ENCODE data around the gene PLCB3. TPM values are rescaled to one million over a fixed set of nuclear protein-coding genes. Genes with fewer than 3 reads are reported as not detected.
A peak's percentile ranks its signal among the peaks of the same experiment; 100 is the strongest.

Gene PLCB3
- total and polyA plus RNA-seq, 2 of the 13 experiments (the other 11 are each of a cell fraction or from before 2014, with no cell fraction given) = 7.5 to 13.8 TPM

DNA sequence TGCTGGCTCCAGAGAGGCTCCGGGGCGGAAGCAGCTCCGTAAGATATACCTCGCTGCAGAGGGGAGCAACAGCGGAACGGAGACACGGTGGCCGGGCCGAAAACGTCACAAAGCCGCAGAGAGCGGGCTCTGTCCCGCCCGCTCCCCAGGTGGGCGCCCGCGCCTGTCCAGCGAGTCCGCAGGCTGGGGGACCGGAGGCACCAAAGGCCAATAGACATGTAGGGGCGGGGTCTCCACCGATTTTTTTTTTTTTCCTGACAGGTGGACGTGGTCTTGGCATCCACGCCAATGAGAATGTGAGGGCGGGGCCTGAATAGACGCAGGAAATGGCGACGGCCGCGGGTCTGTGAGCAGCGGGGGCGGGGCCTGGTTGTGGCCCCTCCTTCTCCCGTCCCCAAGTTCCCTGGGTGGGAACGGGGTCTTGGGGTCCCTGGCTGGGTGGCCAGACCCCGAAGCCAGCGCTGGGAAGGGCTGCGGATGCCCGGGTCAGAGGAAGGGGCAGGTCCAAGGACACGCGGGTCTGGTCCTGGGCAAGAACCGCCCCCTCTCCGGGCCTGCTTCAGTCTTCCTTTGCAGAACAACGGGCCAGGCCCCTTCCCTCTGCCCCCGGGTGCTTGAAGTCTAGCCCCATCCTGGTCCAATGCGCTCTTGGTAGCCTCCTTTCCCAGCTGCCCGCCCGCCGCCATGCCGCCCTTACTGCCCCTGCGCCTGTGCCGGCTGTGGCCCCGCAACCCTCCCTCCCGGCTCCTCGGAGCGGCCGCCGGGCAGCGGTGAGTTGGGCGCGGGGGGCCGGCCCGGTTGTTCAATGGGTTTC lies 21.0 kb upstream of the PLCB3 start, which contains the start of gene DNAJC4 (continued):
- TF ChIP-seq SOX6 (IDR thresholded peaks at IDR 0.05) = no peak
- no peak for TF ChIP-seq SOX6 (CRISPR knock-in tag; IDR thresholded peaks at IDR 0.05)
- TF ChIP-seq MAFG (CRISPR knock-in tag; IDR thresholded peaks at IDR 0.05) = no peak
- TF ChIP-seq SNAPC2 (CRISPR knock-in tag; IDR thresholded peaks at IDR 0.05) = peak; percentile 66; the same call in 1 of the 2 replicates
- TF ChIP-seq, protein P1, sequence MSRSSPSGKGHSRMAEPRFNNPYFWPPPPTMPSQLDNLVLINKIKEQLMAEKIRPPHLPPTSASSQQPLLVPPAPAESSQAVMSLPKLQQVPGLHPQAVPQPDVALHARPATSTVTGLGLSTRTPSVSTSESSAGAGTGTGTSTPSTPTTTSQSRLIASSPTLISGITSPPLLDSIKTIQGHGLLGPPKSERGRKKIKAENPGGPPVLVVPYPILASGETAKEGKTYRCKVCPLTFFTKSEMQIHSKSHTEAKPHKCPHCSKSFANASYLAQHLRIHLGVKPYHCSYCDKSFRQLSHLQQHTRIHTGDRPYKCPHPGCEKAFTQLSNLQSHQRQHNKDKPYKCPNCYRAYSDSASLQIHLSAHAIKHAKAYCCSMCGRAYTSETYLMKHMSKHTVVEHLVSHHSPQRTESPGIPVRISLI (CRISPR knock-in tag; IDR thresholded peaks at IDR 0.05; ENCODE audit: borderline replicate concordance) = peak; percentile 99
- TF ChIP-seq POLR2AphosphoS2 (IDR thresholded peaks at IDR 0.05; ENCODE audit: low read depth, low read length) = no peak
- TF ChIP-seq ZSCAN12 (CRISPR knock-in tag; IDR thresholded peaks at IDR 0.05) = no peak; the same call in 1 of the 2 replicates
- TF ChIP-seq, protein P2, sequence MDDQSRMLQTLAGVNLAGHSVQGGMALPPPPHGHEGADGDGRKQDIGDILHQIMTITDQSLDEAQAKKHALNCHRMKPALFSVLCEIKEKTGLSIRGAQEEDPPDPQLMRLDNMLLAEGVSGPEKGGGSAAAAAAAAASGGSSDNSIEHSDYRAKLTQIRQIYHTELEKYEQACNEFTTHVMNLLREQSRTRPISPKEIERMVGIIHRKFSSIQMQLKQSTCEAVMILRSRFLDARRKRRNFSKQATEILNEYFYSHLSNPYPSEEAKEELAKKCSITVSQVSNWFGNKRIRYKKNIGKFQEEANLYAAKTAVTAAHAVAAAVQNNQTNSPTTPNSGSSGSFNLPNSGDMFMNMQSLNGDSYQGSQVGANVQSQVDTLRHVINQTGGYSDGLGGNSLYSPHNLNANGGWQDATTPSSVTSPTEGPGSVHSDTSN (CRISPR knock-in tag; IDR thresholded peaks at IDR 0.05; ENCODE audit: borderline replicate concordance) = no peak
- TF ChIP-seq, protein P3, sequence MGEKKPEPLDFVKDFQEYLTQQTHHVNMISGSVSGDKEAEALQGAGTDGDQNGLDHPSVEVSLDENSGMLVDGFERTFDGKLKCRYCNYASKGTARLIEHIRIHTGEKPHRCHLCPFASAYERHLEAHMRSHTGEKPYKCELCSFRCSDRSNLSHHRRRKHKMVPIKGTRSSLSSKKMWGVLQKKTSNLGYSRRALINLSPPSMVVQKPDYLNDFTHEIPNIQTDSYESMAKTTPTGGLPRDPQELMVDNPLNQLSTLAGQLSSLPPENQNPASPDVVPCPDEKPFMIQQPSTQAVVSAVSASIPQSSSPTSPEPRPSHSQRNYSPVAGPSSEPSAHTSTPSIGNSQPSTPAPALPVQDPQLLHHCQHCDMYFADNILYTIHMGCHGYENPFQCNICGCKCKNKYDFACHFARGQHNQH (CRISPR knock-in tag; IDR thresholded peaks at IDR 0.05) = peak; percentile 69
- TF ChIP-seq ZFP62 (CRISPR knock-in tag; IDR thresholded peaks at IDR 0.05) = no peak
- peak; percentile 18; the same call in 1 of the 2 replicates for TF ChIP-seq ZNF788 (CRISPR knock-in tag; IDR thresholded peaks at IDR 0.05; ENCODE audit: borderline replicate concordance)
- TF ChIP-seq SUZ12 (IDR thresholded peaks at IDR 0.05; ENCODE audit: low read depth, low read length) = no peak
- TF ChIP-seq ZNF235 (CRISPR knock-in tag; IDR thresholded peaks at IDR 0.05; ENCODE audit: borderline replicate concordance) = no peak
- TF ChIP-seq, protein P4, sequence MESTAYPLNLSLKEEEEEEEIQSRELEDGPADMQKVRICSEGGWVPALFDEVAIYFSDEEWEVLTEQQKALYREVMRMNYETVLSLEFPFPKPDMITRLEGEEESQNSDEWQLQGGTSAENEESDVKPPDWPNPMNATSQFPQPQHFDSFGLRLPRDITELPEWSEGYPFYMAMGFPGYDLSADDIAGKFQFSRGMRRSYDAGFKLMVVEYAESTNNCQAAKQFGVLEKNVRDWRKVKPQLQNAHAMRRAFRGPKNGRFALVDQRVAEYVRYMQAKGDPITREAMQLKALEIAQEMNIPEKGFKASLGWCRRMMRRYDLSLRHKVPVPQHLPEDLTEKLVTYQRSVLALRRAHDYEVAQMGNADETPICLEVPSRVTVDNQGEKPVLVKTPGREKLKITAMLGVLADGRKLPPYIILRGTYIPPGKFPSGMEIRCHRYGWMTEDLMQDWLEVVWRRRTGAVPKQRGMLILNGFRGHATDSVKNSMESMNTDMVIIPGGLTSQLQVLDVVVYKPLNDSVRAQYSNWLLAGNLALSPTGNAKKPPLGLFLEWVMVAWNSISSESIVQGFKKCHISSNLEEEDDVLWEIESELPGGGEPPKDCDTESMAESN (CRISPR knock-in tag; conservative IDR thresholded peaks at IDR 0.05) = no peak
- no peak for TF ChIP-seq SRSF4 (IDR thresholded peaks at IDR 0.05; ENCODE audit: low read depth, low read length, poor library complexity, severe bottlenecking)
- TF ChIP-seq DNMT1 (CRISPR knock-in tag; IDR thresholded peaks at IDR 0.05) = no peak
- TF ChIP-seq SOX5 (CRISPR knock-in tag; IDR thresholded peaks at IDR 0.05; ENCODE audit: borderline replicate concordance) = no peak
- TF ChIP-seq HNRNPL (IDR thresholded peaks at IDR 0.05; ENCODE audit: low read depth, low read length) = 0 out of 2 replicates have a peak, but pooled peaks have one; percentile 11
- no peak; the same call in 1 of the 2 replicates for TF ChIP-seq ZNF333 (CRISPR knock-in tag; IDR thresholded peaks at IDR 0.05; ENCODE audit: borderline replicate concordance)
- TF ChIP-seq RBM39 (IDR thresholded peaks at IDR 0.05; ENCODE audit: low read depth, low read length, poor library complexity, severe bottlenecking) = peak; percentile 85
- TF ChIP-seq FOXK2 (IDR thresholded peaks at IDR 0.05) = no peak
- peak; percentile 68 for TF ChIP-seq NFYC (CRISPR knock-in tag; IDR thresholded peaks at IDR 0.05)
- TF ChIP-seq, protein P5, sequence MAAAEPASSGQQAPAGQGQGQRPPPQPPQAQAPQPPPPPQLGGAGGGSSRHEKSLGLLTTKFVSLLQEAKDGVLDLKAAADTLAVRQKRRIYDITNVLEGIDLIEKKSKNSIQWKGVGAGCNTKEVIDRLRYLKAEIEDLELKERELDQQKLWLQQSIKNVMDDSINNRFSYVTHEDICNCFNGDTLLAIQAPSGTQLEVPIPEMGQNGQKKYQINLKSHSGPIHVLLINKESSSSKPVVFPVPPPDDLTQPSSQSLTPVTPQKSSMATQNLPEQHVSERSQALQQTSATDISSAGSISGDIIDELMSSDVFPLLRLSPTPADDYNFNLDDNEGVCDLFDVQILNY (CRISPR knock-in tag; conservative IDR thresholded peaks at IDR 0.05) = no peak
- TF ChIP-seq ZNF746 (CRISPR knock-in tag; IDR thresholded peaks at IDR 0.05) = 0 out of 2 replicates have a peak, but pooled peaks have one; percentile 24
- TF ChIP-seq ATAD3A (CRISPR knock-in tag; IDR thresholded peaks at IDR 0.05) = no peak
